Coronary artery (tissue), 2 donors: ENCODE data around the gene CORO7.
A peak's percentile ranks its signal among the peaks of the same experiment; 100 is the strongest.

Experiments
- DNase-seq: peaks from one replicate; pipeline ENCODE4 v3.0.0-alpha.2; 2017; ENCODE audit warnings: low spot score
- H3K27ac ChIP-seq, 2 donors: fragments of 200-600 bp; sonication (generic); one replicate each; pipeline ENCODE4 v1.5.1; 2016 to 2019
- H3K4me3 ChIP-seq: fragments of 200-600 bp; sonication (generic); 2 replicates; pipeline ENCODE4 v1.5.1; 2016; ENCODE audit warnings: mild to moderate bottlenecking, moderate library complexity
- CTCF ChIP-seq: fragments of 200-600 bp; sonication (generic); IDR thresholded peaks from one replicate; pipeline ENCODE4 v1.5.1; 2019; ENCODE audit warnings: antibody characterized with exemption

CORO7 gene

GRCh38 chr16:4321286-4322120 lies 94.9 kb downstream of the CORO7 start:
- peak overlapping the region; percentile 95 to 96 for H3K27ac ChIP-seq
- DNase-seq: no peak
- H3K4me3 ChIP-seq: peak overlapping the region; percentile 82
- TF ChIP-seq CTCF: no peak

DNA sequence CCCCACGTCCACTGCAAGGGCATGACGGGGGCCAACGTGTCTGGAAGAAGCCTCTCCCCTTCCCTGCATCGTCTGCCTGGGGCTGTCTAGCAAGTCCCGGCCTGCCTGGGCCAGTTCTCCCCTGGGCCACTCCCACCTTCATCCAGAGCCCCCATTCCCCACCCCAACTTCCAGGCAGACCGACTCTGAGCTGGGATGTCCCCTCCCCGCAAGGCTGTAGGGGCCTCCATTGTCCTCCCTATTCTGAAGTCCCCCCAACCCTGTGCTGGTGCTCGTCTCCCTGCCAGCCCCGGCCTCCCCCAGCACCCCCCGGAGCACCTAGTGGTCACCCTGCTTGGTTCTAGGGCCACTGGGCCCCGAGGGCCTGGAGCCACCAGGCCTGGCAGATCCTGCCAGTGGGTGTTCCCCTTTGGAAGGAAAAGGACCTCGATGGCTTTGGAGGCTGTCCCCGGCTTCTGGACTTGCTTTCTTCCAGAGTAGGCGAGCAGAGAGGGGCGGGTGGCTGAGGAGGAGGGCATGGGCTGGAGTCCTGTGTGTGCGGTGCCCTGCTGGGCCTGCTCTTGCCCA lies 95.7 kb downstream of the CORO7 start:
- no peak for TF ChIP-seq CTCF
- Histone ChIP-seq H3K27ac (peak overlapping the region; percentile 95 to 96), H3K4me3 (peak overlapping the region; percentile 82)
- DNase-seq: no peak

- TF ChIP-seq CTCF: no peak
- H3K4me3 ChIP-seq: peak overlapping the region; percentile 82
- peak overlapping the region; percentile 95 to 96 for H3K27ac ChIP-seq
- DNase-seq: no peak
These were observed 96.7 kb downstream of the CORO7 start for GRCh38 chr16:4319454-4320421.

- Histone ChIP-seq H3K4me3 (peak overlapping the region; percentile 82), H3K27ac (peak overlapping the region; percentile 95 to 96)
- no peak for TF ChIP-seq CTCF
- DNase-seq: no peak
These were observed 97.4 kb downstream of the CORO7 start for GRCh38 chr16:4318967-4319366.

DNA sequence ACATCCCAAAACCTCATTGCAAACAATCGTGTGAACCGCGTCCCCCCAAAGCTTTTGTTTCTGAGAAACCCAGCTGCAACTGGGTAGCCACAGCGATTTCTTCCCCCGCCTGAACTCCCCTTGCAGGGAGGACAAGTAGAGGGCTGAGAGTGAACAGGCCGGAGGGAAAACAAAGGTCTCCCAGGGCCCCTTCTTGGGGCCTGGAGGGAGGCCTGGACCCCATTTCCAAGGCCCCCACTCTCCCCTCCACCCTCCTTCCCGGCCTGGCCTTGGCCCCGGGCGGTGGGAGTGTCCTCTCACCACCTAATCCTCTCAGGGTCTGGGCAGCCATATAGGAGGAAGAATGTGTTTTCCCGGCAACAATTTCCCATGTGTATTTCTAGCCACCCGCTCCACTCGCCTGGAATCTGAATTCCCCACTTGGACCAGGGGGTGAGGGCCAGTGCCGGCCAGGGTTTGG lies 97.9 kb downstream of the CORO7 start:
- no peak for DNase-seq
- peak overlapping the region; percentile 82 for H3K4me3 ChIP-seq
- peak overlapping the region; percentile 95 to 96 for H3K27ac ChIP-seq
- TF ChIP-seq CTCF: no peak

GRCh38 chr16:4317532-4318450 lies 98.6 kb downstream of the CORO7 start:
- no peak for DNase-seq
- H3K4me3 ChIP-seq: peak overlapping the region; percentile 82
- H3K27ac ChIP-seq: peak overlapping the region; percentile 95 to 96
- no peak for TF ChIP-seq CTCF
